Urinary bladder (tissue), 4 donors: ENCODE results near the gene ERBB3. TPM values are rescaled to one million over a fixed set of nuclear protein-coding genes. Genes with fewer than 3 reads are reported as not detected.
"Not testable (repeated sequence)": the region's sequence is repeated elsewhere in the genome, so short reads cannot be mapped to it uniquely, and the experiment has no call there.

Experiments
- DNase-seq: peaks from one replicate; pipeline ENCODE4 v3.0.0-alpha.2; 2015; ENCODE audit errors: extremely low spot score
- H3K27ac ChIP-seq: one replicate; pipeline ENCODE4 v1.5.1; 2013; ENCODE audit warnings: low read depth, mild to moderate bottlenecking, moderate library complexity
- H3K36me3 ChIP-seq: one replicate; pipeline ENCODE4 v1.6.1; 2013; ENCODE audit warnings: mild to moderate bottlenecking, moderate library complexity; ENCODE audit not compliant: insufficient read depth
- H3K4me1 ChIP-seq: one replicate; pipeline ENCODE4 v1.6.1; 2013; ENCODE audit warnings: mild to moderate bottlenecking, moderate library complexity; ENCODE audit not compliant: insufficient read depth
- H3K4me3 ChIP-seq: one replicate; pipeline ENCODE4 v1.5.1; 2013; ENCODE audit warnings: low read depth, low read length
- WGBS: extraction: QIAGEN DNeasy Blood & Tissue Kit; methylation state at CpG from one replicate; pipeline ENCODE4 v1.1.7; 2013; 5-methylcytosine and 5-hydroxymethylcytosine counted together
- polyA plus RNA-seq: library from polyadenylated mRNA; stranded (reverse); fragments of 200-250 nt; gene quantifications from one replicate; pipeline ENCODE4 v1.2.3, GENCODE V29; 2013
- total RNA-seq: library from RNA; depleted of rRNA; stranded (reverse); fragments of >200 nt; gene quantifications from one replicate; pipeline ENCODE4 v1.2.3, GENCODE V29; 2014
- donor health status: healthy with polysubstance abuse.
- donor health status: healthy.

Gene ERBB3
- total and polyA plus RNA-seq, 2 donors, result 11.4 to 34.4 TPM

GRCh38 chr12:56059964-56060363 lies 20.0 kb upstream of the ERBB3 start:
- H3K4me3 ChIP-seq, H3K4me1 ChIP-seq, H3K27ac ChIP-seq, H3K36me3 ChIP-seq, DNase-seq: not testable (repeated sequence)
- WGBS, result 91% methylated on average over 8 of the region's 8 CpGs

GRCh38 chr12:56061982-56062381 lies 18.0 kb upstream of the ERBB3 start:
- Histone ChIP-seq H3K4me3 (no peak overlapping the region), H3K36me3 (no peaks in the 10 kb centered on the region), H3K4me1 (no peaks in the 10 kb centered on the region), H3K27ac (no peak overlapping the region)
- DNase-seq, result no peak
- WGBS, result 81% methylated on average over 5 of the region's 5 CpGs

- no peak for DNase-seq
- no peak overlapping the region for H3K27ac ChIP-seq
- no peak overlapping the region for H3K4me3 ChIP-seq
- H3K36me3 ChIP-seq, result no peaks in the 10 kb centered on the region
- H3K4me1 ChIP-seq, result no peaks in the 10 kb centered on the region
Observed at GRCh38 chr12:56062996-56063395, 17.0 kb upstream of the ERBB3 start.

- Histone ChIP-seq H3K4me3 (no peak overlapping the region), H3K36me3 (no peaks in the 10 kb centered on the region), H3K27ac (no peak overlapping the region), H3K4me1 (no peaks in the 10 kb centered on the region)
- no peak for DNase-seq
- 70% methylated on average over 4 of the region's 4 CpGs for WGBS
Observed at GRCh38 chr12:56071648-56072047, 8.3 kb upstream of the ERBB3 start.

GRCh38 chr12:56074396-56074795 lies 5.6 kb upstream of the ERBB3 start:
- Histone ChIP-seq H3K4me3 (no peak overlapping the region), H3K36me3 (no peaks in the 10 kb centered on the region), H3K27ac (no peak overlapping the region), H3K4me1 (no peaks in the 10 kb centered on the region)
- DNase-seq, result no peak
- WGBS, result 54% methylated on average over 5 of the region's 5 CpGs

GRCh38 chr12:56077966-56078365 lies 2.0 kb upstream of the ERBB3 start:
- H3K4me3 ChIP-seq, DNase-seq, H3K36me3 ChIP-seq, H3K4me1 ChIP-seq, H3K27ac ChIP-seq: not testable (repeated sequence)
- 88% methylated on average over 9 of the region's 9 CpGs for WGBS

- WGBS, result 94% methylated on average over 1 of the region's 1 CpG
- H3K4me3 ChIP-seq, result no peak overlapping the region
- H3K27ac ChIP-seq, result no peak overlapping the region
- no peak for DNase-seq
- no peaks in the 10 kb centered on the region for H3K36me3 ChIP-seq
- H3K4me1 ChIP-seq, result no peaks in the 10 kb centered on the region
Observed at GRCh38 chr12:56078427-56078826, 1.5 kb upstream of the ERBB3 start.

GRCh38 chr12:56078931-56079722 lies 838 bp upstream of the ERBB3 start:
- Histone ChIP-seq H3K36me3 (no peaks in the 10 kb centered on the region), H3K27ac (peak overlapping the region; percentile 68), H3K4me3 (peak overlapping the region; percentile 41), H3K4me1 (no peaks in the 10 kb centered on the region)
- DNase-seq, result no peak
- 1% methylated on average over 50 of the region's 50 CpGs for WGBS

- peak overlapping the region; percentile 76 for H3K27ac ChIP-seq
- no peaks in the 10 kb centered on the region for H3K4me1 ChIP-seq
- H3K36me3 ChIP-seq, result no peaks in the 10 kb centered on the region
- 23% methylated on average over 20 of the region's 20 CpGs for WGBS
- peak overlapping the region; percentile 41 for H3K4me3 ChIP-seq
- DNase-seq, result no peak
Observed at GRCh38 chr12:56080556-56081138, 682 bp downstream of the ERBB3 start.

GRCh38 chr12:56081393-56082347 lies 1.7 kb downstream of the ERBB3 start:
- Histone ChIP-seq H3K27ac (peak overlapping the region; percentile 61), H3K36me3 (no peaks in the 10 kb centered on the region), H3K4me3 (peak overlapping the region; percentile 41), H3K4me1 (no peaks in the 10 kb centered on the region)
- WGBS, result 53% methylated on average over 6 of the region's 6 CpGs
- no peak for DNase-seq

- WGBS, result 74% methylated on average over 2 of the region's 2 CpGs
- H3K4me3 ChIP-seq, result no peak overlapping the region
- H3K27ac ChIP-seq, result no peak overlapping the region
- no peaks in the 10 kb centered on the region for H3K4me1 ChIP-seq
- H3K36me3 ChIP-seq, result no peaks in the 10 kb centered on the region
- no peak for DNase-seq
Observed at GRCh38 chr12:56082382-56082781, 2.4 kb downstream of the ERBB3 start.

- Histone ChIP-seq H3K4me3 (no peak overlapping the region), H3K27ac (no peak overlapping the region), H3K36me3 (no peaks in the 10 kb centered on the region), H3K4me1 (no peaks in the 10 kb centered on the region)
- WGBS, result 56% methylated on average over 3 of the region's 3 CpGs
- no peak for DNase-seq
Observed at GRCh38 chr12:56082967-56083366, 3.0 kb downstream of the ERBB3 start.

GRCh38 chr12:56084958-56085543 lies 5.1 kb downstream of the ERBB3 start:
- no peaks in the 10 kb centered on the region for H3K4me1 ChIP-seq
- no peak overlapping the region for H3K27ac ChIP-seq
- no peak for DNase-seq
- 88% methylated on average over 15 of the region's 15 CpGs for WGBS
- H3K36me3 ChIP-seq, result no peaks in the 10 kb centered on the region
- no peak overlapping the region for H3K4me3 ChIP-seq
